Esophagus squamous epithelium (tissue), 4 donors: Measurements from ENCODE around the gene SHTN1.

Source experiments
- POLR2A ChIP-seq, 4 donors: fragments of 450-650 bp; IDR thresholded peaks; one replicate each; pipeline ENCODE4 v1.6.1; 2017; ENCODE audit warnings: antibody characterized with exemption in 4 of 4, mild to moderate bottlenecking in 4 of 4, moderate library complexity in 3 of 4
- TF ChIP-seq, protein P1 (sequence below), 6 experiments: fragments of 450-650 bp in 4 of 6; fragments of 200-600 bp in 2 of 6; sonication (generic) in 2 of 6; IDR thresholded peaks; one replicate each; pipeline ENCODE4 v1.5.1; 2016 to 2019; ENCODE audit warnings: antibody characterized with exemption in 6 of 6, mild to moderate bottlenecking in 4 of 6, moderate library complexity in 4 of 6

DNA sequence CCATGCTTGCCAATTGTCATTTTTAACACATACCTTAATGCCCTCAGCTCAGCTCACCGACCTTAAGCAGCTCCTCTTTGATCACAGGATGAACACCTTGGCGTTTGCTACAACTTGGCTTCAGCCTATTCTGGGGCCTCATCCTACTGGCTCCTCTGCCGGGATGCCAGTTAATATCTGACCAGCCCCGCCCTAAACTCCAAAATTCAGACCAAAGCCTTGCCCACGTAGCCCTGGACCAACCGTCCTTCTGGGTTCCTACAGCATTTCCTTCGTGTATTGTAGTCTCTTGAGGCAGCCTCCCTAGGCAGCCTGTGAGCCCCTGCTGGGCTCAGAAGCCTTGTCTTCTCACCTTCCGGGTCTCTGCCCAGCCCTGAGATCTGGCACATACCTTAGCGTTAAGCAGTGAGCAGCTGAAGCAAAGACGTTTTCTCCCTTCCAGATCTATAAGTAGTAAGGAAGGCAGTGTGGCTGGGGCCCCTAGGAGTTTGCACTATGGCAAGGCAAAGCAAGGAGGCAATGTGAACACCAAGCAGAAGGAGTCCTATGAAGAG, 154.9 kb downstream of the SHTN1 start:
- TF ChIP-seq, protein P1, sequence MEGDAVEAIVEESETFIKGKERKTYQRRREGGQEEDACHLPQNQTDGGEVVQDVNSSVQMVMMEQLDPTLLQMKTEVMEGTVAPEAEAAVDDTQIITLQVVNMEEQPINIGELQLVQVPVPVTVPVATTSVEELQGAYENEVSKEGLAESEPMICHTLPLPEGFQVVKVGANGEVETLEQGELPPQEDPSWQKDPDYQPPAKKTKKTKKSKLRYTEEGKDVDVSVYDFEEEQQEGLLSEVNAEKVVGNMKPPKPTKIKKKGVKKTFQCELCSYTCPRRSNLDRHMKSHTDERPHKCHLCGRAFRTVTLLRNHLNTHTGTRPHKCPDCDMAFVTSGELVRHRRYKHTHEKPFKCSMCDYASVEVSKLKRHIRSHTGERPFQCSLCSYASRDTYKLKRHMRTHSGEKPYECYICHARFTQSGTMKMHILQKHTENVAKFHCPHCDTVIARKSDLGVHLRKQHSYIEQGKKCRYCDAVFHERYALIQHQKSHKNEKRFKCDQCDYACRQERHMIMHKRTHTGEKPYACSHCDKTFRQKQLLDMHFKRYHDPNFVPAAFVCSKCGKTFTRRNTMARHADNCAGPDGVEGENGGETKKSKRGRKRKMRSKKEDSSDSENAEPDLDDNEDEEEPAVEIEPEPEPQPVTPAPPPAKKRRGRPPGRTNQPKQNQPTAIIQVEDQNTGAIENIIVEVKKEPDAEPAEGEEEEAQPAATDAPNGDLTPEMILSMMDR (IDR thresholded peaks at IDR 0.05): no peak
- TF ChIP-seq POLR2A (IDR thresholded peaks at IDR 0.05): no peak
